Heart left ventricle (tissue), 13 donors: ENCODE data around the gene SH3BGR.
A peak's percentile ranks its signal among the peaks of the same experiment; 100 is the strongest.

Experiments
- POLR2A ChIP-seq, 2 donors: fragments of 450-650 bp; IDR thresholded peaks; one replicate each; pipeline ENCODE4 v1.6.1; 2017; ENCODE audit warnings: antibody characterized with exemption in 2 of 2, mild to moderate bottlenecking in 2 of 2, moderate library complexity in 2 of 2
- TF ChIP-seq, protein P1 (sequence below), 12 donors: fragments of 200-600 bp; sonication (generic) in 4 of 12; IDR thresholded peaks; one replicate each; pipeline versions ENCODE4 v1.5.0 to v1.8.0; 2018 to 2022; ENCODE audit warnings: antibody characterized with exemption in 12 of 12, mild to moderate bottlenecking in 5 of 12
- donor health status: ischemic (EF 13 %, LVEDD 7.1; RV severe dilation, severe dysfunction).
- donor health status: DM: no; HTN: yes; CAD: no.
- donor health status: DM: no; HTN: no; CAD: no.
- donor health status: ischemic (EF 25% LVEDD 6.9; RV normal size, moderate dysfunction).
- donor health status: ischemic (EF 25% LVEDD 5.7; RV mildly dilated, moderate dysfunction).
- donor health status: ischemic (EF 35%, LVEDD 5.7; RV mildly dilated, moderate dysfunction).
- donor health status: nonischemic (EF 11% LVEDD 7.7; RV severe dilation, severe dysfunction).
- donor health status: DM: yes; HTN: yes; CAD: no.
- donor health status: PGD.
- donor health status: ischemic (EF 29% LVEDD 5.4; RV normal size, mild dysfunction).
- donor health status: nonischemic (EF 23%, LVEDD 6.1; RV moderate dilation, normal function).

DNA sequence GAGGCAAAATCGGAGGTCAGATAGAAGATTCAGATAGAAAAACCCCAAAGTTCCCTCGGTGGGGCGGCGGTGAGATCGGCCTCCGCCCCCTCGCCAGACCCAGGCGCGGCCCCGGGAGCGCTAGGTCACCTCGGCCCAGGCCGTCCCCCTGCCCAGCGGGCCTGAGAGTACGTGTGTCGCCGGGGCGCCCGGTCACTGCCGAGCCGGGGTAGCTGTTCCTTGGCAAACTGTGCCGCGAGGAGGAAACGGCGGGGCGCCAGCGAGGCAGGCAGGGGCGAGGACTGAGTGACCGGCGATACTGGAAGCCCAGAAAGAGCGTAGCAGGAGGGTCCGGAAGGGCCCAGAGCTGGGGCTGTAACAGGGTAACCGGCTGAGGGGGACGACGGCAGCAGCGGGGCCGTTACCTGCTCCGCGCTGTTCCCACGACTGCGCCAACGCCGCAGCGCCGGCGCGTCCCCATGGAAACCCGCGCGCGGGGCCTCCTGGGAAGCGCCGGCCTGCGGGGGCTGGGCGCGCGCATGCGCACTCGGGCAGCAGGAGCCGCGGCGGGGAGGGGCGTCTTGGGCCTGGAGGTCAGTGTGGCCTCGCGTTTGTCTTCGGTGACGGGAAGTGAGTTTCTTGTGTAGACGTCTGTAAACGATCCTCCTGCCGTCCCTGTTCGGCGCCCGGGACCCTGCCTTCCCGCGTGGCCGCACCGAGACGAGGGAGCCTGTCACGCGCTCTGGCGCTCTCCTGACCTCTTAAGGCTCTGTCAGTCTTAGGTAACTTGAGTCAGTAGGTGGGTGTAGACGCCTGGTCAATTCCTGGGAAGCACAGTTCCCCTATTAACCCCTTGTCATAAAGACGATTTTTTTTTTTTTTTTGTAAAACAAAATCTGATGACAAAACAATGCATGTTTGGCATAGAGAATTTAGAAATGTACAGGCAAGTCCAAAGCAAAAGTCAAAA lies 6.2 kb upstream of the SH3BGR start, which contains the start of gene LCA5L:
- TF ChIP-seq, protein P1, sequence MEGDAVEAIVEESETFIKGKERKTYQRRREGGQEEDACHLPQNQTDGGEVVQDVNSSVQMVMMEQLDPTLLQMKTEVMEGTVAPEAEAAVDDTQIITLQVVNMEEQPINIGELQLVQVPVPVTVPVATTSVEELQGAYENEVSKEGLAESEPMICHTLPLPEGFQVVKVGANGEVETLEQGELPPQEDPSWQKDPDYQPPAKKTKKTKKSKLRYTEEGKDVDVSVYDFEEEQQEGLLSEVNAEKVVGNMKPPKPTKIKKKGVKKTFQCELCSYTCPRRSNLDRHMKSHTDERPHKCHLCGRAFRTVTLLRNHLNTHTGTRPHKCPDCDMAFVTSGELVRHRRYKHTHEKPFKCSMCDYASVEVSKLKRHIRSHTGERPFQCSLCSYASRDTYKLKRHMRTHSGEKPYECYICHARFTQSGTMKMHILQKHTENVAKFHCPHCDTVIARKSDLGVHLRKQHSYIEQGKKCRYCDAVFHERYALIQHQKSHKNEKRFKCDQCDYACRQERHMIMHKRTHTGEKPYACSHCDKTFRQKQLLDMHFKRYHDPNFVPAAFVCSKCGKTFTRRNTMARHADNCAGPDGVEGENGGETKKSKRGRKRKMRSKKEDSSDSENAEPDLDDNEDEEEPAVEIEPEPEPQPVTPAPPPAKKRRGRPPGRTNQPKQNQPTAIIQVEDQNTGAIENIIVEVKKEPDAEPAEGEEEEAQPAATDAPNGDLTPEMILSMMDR (IDR thresholded peaks at IDR 0.05), result peak in 4 of 12 donors; percentile 9 to 28 (median 18)
- peak; percentile 38 to 87 for TF ChIP-seq POLR2A (IDR thresholded peaks at IDR 0.05)
